Measurements from ENCODE around the gene PNKD. TPM values are rescaled to one million over a fixed set of nuclear protein-coding genes. Genes with fewer than 3 reads are reported as not detected.

The PNKD gene
- total and polyA plus RNA-seq, 2 of the 8 experiments (the other 6 are each of a cell fraction or from before 2014, with no cell fraction given) = 43.9 to 65.4 TPM

DNA sequence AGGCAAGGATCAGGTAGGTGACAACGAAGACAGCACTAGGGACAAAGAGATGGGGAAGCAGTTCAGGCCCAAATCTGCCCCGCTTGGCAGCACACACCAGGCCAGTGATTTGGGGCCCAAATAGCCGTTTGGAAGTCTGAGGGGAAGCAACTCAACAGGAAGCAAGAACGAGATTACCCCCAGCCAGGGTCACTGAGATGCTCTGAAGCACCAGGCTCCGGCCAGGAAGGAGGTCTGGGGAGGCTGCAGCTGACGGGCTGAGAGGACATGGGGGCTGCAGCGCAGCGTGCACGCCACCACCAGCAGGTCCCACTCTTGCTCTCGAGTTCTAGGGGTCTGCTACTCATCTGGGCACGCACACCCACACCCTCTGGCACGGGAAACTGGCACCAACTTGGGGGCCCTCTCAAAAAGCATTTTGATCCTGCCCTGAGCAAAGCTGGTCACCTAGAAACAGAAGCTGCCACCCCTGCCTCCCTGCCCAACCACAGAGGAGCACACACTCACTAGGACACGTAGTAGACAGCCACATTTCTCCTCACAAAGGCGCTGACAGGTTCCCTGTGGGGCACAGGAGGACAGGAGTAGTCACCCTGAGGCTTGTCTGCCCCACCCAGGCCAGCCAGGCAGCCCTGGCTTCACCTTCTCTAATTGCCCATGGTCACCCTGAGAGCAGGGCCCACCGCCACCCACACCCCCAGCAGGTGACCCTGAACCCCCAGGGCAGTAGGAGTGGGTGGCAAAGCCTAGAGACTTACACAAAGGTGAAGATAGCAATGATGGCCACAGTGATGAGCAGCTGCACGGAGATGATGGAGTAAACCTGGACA is 8.4 kb downstream of the PNKD start (continued):
- no peak for TF ChIP-seq TEAD4 (IDR thresholded peaks at IDR 0.05; ENCODE audit: low read depth, low read length)
- TF ChIP-seq CHD2 (IDR thresholded peaks at IDR 0.05; ENCODE audit: low read length) = no peak
- TF ChIP-seq CEBPB (IDR thresholded peaks at IDR 0.05; ENCODE audit: low read depth, low read length) = no peak
- TF ChIP-seq, protein P1, sequence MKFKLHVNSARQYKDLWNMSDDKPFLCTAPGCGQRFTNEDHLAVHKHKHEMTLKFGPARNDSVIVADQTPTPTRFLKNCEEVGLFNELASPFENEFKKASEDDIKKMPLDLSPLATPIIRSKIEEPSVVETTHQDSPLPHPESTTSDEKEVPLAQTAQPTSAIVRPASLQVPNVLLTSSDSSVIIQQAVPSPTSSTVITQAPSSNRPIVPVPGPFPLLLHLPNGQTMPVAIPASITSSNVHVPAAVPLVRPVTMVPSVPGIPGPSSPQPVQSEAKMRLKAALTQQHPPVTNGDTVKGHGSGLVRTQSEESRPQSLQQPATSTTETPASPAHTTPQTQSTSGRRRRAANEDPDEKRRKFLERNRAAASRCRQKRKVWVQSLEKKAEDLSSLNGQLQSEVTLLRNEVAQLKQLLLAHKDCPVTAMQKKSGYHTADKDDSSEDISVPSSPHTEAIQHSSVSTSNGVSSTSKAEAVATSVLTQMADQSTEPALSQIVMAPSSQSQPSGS (IDR thresholded peaks at IDR 0.05; ENCODE audit: low read length) = no peak
- no peak for TF ChIP-seq RBBP5 (IDR thresholded peaks at IDR 0.05; ENCODE audit: borderline replicate concordance, low read depth, low read length)
- no peak for TF ChIP-seq TAF7 (optimal IDR thresholded peaks at IDR 0.05; ENCODE audit: borderline replicate concordance, low read depth, low read length)
- no peak for TF ChIP-seq POLR2AphosphoS5 (IDR thresholded peaks at IDR 0.05; ENCODE audit: low read depth, low read length)
